Measurements from ENCODE around the gene IRF8. TPM values are rescaled to one million over a fixed set of nuclear protein-coding genes. Genes with fewer than 3 reads are reported as not detected.

IRF8 gene
- total RNA-seq, 1 donor from 2014 or later: 1.5 TPM

DNA sequence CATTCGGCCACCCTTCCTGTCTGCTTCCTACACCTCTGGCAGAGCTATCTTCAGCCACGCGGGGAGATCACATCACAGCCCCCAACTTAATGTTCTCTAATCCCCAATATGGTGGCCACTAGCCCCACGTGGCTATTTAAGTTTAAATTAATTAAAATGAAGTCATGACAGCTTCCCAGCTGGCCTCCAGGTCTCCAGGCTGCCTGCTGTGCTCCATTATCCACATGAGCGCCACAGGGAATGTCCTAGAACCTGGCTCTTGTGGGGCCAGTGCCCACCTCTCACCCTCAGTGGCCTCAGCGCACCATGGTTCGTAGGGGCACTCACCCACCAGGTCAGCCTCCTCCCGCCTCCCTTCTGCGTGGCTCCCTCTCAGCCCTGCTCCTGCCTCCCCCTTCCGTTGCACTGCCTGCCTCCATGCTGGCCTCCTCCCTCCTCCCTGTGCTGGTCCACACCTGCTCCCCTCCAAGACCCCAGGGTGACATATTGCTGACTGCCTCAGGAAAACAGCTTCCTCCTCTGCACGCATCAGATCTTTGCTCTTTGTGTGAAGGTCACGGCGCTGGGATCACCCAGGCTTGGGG is 47.7 kb downstream of the IRF8 start:
- TF ChIP-seq, protein P1, sequence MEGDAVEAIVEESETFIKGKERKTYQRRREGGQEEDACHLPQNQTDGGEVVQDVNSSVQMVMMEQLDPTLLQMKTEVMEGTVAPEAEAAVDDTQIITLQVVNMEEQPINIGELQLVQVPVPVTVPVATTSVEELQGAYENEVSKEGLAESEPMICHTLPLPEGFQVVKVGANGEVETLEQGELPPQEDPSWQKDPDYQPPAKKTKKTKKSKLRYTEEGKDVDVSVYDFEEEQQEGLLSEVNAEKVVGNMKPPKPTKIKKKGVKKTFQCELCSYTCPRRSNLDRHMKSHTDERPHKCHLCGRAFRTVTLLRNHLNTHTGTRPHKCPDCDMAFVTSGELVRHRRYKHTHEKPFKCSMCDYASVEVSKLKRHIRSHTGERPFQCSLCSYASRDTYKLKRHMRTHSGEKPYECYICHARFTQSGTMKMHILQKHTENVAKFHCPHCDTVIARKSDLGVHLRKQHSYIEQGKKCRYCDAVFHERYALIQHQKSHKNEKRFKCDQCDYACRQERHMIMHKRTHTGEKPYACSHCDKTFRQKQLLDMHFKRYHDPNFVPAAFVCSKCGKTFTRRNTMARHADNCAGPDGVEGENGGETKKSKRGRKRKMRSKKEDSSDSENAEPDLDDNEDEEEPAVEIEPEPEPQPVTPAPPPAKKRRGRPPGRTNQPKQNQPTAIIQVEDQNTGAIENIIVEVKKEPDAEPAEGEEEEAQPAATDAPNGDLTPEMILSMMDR (IDR thresholded peaks at IDR 0.05; ENCODE audit: unreplicated experiment): no peak
- no peaks in the 10 kb centered on the region for H3K36me3 Mint-ChIP-seq (ENCODE audit: low read depth, unreplicated experiment)
- H3K4me3 Mint-ChIP-seq (ENCODE audit: unreplicated experiment): no peak overlapping the region
- DNase-seq (ENCODE audit: low spot score): no peak
- peaks cover 2% of the 10 kb centered on the region for H3K27me3 Mint-ChIP-seq (ENCODE audit: unreplicated experiment)
- peaks cover 5% of the 10 kb centered on the region for H3K4me1 Mint-ChIP-seq (ENCODE audit: unreplicated experiment)
- no peak overlapping the region for H3K27ac Mint-ChIP-seq (ENCODE audit: unreplicated experiment)
- no peaks in the 10 kb centered on the region for H3K9me3 Mint-ChIP-seq (ENCODE audit: unreplicated experiment)

DNA sequence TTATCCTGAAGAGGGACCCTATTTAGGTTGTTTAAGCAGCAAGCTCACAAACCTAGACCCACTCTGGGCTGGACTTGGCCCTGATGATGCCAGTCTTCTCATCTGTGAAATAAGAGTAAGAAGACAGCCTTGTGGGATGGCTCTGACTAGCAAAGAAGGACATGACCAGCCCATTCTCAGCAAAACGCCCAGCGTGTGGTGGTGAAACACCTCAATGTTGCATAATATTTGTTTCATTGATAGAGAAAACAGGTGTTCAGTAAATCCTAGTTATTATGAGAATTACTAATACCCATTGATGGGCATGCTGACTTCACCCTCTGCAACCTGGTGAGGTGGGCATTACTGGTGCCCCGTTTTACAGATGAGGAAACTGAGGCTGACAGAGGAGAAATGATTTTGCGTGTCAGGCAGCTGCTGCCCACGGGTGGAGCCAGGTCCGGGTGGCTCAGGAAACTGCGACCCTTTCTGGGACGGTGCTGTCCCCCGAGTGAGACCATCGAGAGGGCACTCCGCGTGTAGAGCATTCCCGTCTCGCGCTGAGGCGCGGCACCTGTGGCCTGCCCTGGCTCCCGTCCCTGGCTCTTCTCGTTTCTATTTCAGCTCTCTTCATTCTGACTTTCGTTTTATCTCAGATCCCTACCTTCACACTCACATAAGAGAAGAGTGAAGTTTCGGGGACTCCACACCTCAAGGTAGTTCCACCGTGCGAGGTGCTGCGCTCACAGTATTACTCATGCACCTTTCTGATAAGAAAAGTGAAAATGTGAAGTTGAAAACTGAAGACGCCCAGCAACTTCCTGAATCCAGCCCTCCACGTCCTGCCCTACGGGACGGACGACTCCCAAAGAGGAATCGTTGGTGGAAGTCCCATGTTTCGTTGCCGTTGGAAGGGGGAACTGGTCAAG is 48.5 kb downstream of the IRF8 start:
- no peak for DNase-seq (ENCODE audit: low spot score)
- Mint-ChIP-seq H3K27ac (ENCODE audit: unreplicated experiment) (no peak overlapping the region), H3K9me3 (ENCODE audit: unreplicated experiment) (no peaks in the 10 kb centered on the region), H3K36me3 (ENCODE audit: low read depth, unreplicated experiment) (no peaks in the 10 kb centered on the region), H3K4me3 (ENCODE audit: unreplicated experiment) (no peak overlapping the region), H3K27me3 (ENCODE audit: unreplicated experiment) (peaks cover 2% of the 10 kb centered on the region), H3K4me1 (ENCODE audit: unreplicated experiment) (peaks cover 5% of the 10 kb centered on the region)
- TF ChIP-seq, protein P1 (IDR thresholded peaks at IDR 0.05; ENCODE audit: unreplicated experiment): no peak

DNA sequence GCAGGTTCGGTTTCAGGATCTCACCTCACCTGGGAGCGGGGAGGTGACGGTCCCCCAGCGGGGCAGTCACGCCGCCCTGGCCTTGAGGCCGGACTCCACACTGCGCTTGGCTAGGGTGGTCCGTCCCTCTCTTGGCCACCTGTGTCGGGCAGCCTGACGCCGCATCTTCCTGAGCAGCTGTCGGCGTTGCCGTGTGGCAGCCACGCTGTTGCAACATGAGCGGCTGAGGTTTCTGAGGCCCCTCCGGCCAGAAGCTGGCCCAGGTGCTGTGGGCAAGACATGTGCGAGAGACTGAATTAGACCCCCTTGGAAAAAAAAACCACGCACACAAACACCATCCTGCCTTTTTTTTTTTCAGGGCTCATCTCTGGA is 49.2 kb downstream of the IRF8 start:
- Mint-ChIP-seq H3K27me3 (ENCODE audit: unreplicated experiment) (peaks cover 2% of the 10 kb centered on the region), H3K36me3 (ENCODE audit: low read depth, unreplicated experiment) (no peaks in the 10 kb centered on the region), H3K4me1 (ENCODE audit: unreplicated experiment) (peaks cover 5% of the 10 kb centered on the region), H3K4me3 (ENCODE audit: unreplicated experiment) (no peak overlapping the region), H3K27ac (ENCODE audit: unreplicated experiment) (no peak overlapping the region), H3K9me3 (ENCODE audit: unreplicated experiment) (no peaks in the 10 kb centered on the region)
- TF ChIP-seq, protein P1 (IDR thresholded peaks at IDR 0.05; ENCODE audit: unreplicated experiment): no peak
- DNase-seq (ENCODE audit: low spot score): no peak

GRCh38 chr16:85948616-85949265 is 49.8 kb downstream of the IRF8 start:
- no peak overlapping the region for H3K4me3 Mint-ChIP-seq (ENCODE audit: unreplicated experiment)
- H3K27ac Mint-ChIP-seq (ENCODE audit: unreplicated experiment): no peak overlapping the region
- H3K27me3 Mint-ChIP-seq (ENCODE audit: unreplicated experiment): peaks cover 2% of the 10 kb centered on the region
- DNase-seq (ENCODE audit: low spot score): no peak
- TF ChIP-seq, protein P1 (IDR thresholded peaks at IDR 0.05; ENCODE audit: unreplicated experiment): no peak
- no peaks in the 10 kb centered on the region for H3K36me3 Mint-ChIP-seq (ENCODE audit: low read depth, unreplicated experiment)
- no peaks in the 10 kb centered on the region for H3K9me3 Mint-ChIP-seq (ENCODE audit: unreplicated experiment)
- peaks cover 5% of the 10 kb centered on the region for H3K4me1 Mint-ChIP-seq (ENCODE audit: unreplicated experiment)
